LNCAP (cell line): ENCODE results near the gene SYCN.

Source experiments
- TF ChIP-seq, protein P1 (sequence below): fragments of 450-650 bp; IDR thresholded peaks from 2 replicates; pipeline ENCODE4 v1.5.1; 2017; ENCODE audit warnings: mild to moderate bottlenecking

SYCN gene

GRCh38 chr19:39157997-39158389 lies 46.1 kb downstream of the SYCN start:
- TF ChIP-seq, protein P1, sequence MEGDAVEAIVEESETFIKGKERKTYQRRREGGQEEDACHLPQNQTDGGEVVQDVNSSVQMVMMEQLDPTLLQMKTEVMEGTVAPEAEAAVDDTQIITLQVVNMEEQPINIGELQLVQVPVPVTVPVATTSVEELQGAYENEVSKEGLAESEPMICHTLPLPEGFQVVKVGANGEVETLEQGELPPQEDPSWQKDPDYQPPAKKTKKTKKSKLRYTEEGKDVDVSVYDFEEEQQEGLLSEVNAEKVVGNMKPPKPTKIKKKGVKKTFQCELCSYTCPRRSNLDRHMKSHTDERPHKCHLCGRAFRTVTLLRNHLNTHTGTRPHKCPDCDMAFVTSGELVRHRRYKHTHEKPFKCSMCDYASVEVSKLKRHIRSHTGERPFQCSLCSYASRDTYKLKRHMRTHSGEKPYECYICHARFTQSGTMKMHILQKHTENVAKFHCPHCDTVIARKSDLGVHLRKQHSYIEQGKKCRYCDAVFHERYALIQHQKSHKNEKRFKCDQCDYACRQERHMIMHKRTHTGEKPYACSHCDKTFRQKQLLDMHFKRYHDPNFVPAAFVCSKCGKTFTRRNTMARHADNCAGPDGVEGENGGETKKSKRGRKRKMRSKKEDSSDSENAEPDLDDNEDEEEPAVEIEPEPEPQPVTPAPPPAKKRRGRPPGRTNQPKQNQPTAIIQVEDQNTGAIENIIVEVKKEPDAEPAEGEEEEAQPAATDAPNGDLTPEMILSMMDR: no peak

DNA sequence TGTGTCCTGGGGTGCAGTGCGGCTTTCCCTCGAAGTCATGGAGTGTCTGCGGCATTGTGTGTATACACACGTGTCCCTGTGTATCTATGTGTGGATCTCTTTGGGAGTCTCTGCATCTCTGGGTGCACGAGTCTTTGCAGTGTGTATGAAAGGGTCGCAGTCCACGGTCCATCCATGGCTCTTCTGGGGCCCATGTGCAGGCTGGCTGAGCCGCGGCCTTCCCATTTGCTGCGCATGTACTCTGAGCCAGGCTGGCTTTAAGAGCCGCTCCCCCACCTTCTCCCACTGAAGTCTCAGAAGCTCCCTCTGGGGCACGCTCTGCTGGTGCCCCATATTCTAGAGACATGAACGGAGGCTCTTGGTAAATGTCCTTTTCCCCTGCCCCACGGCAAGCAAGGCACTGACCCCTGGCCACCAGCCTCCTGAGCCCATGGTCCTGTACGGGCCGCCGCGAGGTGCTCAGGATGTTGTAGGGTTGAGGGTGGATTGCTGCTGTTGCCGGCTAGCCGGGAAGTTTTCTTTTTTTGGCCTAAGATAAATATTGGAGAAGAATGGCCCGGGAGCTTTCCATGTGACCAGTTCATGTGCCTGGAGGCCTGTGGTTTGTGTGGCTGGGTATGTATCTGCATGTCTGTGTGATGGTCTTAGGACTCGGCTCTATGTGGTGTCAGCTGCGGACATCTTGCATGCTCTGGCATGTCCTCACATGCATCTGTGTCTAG lies 46.6 kb downstream of the SYCN start:
- TF ChIP-seq, protein P1: no peak

GRCh38 chr19:39156326-39157230 lies 47.5 kb downstream of the SYCN start:
- TF ChIP-seq, protein P1: no peak

DNA sequence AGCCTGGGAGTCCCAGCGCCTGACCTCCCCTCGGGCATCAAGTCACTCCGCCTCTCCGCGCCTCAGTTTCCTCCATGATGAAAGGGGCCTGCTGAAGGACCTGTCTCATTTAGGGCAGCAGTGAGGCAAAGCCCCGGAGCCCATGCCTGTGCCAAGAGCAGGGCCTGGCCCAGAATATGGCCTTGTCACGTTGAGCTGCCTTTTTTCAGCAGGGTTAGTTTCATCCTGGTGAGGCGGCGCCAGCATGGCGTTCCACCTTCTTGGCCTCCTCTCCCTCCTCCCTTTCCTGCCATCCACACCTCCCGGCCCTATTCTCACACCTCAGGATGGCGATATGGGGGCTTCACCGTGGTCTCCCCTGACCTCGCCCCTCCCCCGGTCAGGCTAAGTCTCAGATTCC lies 48.3 kb downstream of the SYCN start:
- TF ChIP-seq, protein P1: no peak

DNA sequence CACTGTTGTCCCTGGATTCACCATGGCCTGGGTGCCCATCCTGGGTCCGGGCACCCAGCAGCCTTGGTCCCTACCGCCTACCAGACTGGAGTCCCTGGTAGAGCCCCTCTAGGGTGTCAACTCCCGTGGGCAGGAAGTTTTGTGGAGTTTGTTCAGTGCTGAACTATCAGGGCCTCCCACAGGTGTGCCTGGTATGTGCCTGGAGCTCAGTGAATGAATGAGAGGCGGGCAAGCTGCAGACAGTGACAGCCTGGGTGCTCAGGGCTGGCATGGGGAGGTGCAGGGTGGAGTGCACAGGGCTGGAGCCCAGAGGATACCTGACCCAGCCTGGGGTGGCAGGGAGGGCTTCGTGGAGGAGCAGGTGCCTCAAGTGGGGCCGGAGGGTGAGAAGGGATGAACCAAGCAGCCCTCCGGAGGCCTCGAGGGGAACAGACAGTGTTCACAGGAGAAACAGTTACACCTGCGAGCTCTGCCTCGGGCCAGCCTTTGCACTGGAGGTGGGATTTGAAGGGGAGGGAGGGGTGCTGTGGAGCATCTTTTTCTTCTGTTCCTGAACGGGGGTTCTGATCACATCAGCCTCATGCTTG lies 48.9 kb downstream of the SYCN start:
- TF ChIP-seq, protein P1: no peak

DNA sequence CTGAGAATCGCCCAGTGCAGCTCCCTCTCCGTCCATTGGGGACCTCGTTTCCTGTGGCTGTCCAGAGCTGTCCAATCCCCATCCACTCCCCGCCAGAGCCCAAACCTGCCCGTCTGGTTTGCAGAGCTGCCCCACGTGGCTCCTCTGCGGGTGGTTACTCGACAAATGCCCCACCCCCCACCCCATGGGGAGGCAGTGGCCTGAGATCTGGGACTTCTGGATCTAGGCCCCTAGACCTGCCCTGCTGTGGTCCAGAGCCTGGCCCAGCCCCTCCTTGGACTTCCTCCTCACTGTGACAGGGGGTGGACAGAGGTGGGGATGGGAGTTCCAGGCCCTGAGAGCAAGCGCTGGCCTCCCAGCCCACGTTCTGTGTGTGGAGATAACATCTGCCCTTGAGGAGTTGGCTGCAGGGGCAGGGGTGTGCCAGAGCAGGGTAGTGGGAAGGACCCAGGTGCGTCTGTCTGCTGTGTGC lies 49.4 kb downstream of the SYCN start:
- TF ChIP-seq, protein P1: no peak; the same call in 1 of the 2 replicates

DNA sequence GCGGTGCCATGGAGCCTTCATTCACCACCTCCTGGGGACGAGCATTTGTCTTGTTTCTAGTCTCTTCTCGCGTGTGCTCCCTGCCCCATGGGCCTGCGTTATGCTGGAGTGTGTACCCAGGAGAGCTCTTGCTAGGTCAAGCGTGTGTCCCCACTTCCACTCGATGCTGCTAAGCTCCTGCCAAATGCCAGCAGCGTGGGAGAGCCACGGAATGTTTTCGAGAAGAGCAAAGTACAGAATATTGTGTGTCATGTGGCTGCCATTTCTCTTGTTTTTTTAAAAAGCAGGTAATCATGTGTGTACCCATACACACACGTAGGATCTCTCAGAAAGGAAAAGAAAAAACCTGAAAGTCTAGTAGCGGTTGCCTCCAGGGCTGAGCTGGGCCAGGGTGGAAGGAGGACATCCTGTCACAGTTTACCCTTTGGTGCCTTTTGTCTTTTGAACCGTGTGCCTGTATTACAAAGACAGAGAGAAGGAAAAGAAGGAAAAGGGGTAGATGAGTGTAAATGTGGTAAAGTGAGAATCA lies 49.9 kb downstream of the SYCN start:
- TF ChIP-seq, protein P1: no peak
